ENCODE results near the gene CPN2.
A peak's percentile ranks its signal among the peaks of the same experiment; 100 is the strongest.

The CPN2 gene

GRCh38 chr3:194316918-194317317 lies 34.2 kb downstream of the CPN2 start:
- no peaks in the 10 kb centered on the region for H3K9me3 ChIP-seq (ENCODE audit: insufficient read depth, low read length)
- no peaks in the 10 kb centered on the region for H3K9me2 ChIP-seq (replicated peaks; ENCODE audit: insufficient read depth, low read length)
- H3K27ac ChIP-seq (ENCODE audit: low read depth, low read length) = no peak overlapping the region
- no peaks in the 10 kb centered on the region for H4K20me1 ChIP-seq (ENCODE audit: low read depth, low read length)
- H3K27me3 ChIP-seq (ENCODE audit: low read length) = no peaks in the 10 kb centered on the region
- no peak for TF ChIP-seq EZH2phosphoT487 (conservative IDR thresholded peaks at IDR 0.05; ENCODE audit: low read length)
- no peak for TF ChIP-seq CTCF (IDR thresholded peaks at IDR 0.05; ENCODE audit: insufficient read depth, low read length, poor library complexity, severe bottlenecking)
- no peaks in the 10 kb centered on the region for H3F3A ChIP-seq (ENCODE audit: insufficient read depth)
- H3K4me3 ChIP-seq (ENCODE audit: insufficient read depth, low read length, poor library complexity, severe bottlenecking) = no peak overlapping the region
- H3K4me2 ChIP-seq (ENCODE audit: low read depth, low read length, poor library complexity, severe bottlenecking) = no peak overlapping the region
- H2AFZ ChIP-seq (ENCODE audit: low read depth, low read length, severe bottlenecking) = no peak overlapping the region
- H3K36me3 ChIP-seq (ENCODE audit: low read length) = no peaks in the 10 kb centered on the region
- no peak overlapping the region for H3K9ac ChIP-seq (ENCODE audit: low read length)
- H3K79me2 ChIP-seq (ENCODE audit: insufficient read depth, low read length) = no peaks in the 10 kb centered on the region

GRCh38 chr3:194315965-194316361 lies 35.2 kb downstream of the CPN2 start:
- Histone ChIP-seq H3K9ac (ENCODE audit: low read length) (no peak overlapping the region), H3K4me2 (ENCODE audit: low read depth, low read length, poor library complexity, severe bottlenecking) (peak overlapping the region; percentile 25), H3K36me3 (ENCODE audit: low read length) (no peaks in the 10 kb centered on the region)

GRCh38 chr3:194315088-194315964 lies 35.8 kb downstream of the CPN2 start:
- peak overlapping the region; percentile 65 for H2AFZ ChIP-seq (ENCODE audit: low read depth, low read length, severe bottlenecking)
- no peaks in the 10 kb centered on the region for H3K9me3 ChIP-seq (ENCODE audit: insufficient read depth, low read length)
- peak overlapping the region; percentile 56 for H3K4me2 ChIP-seq (ENCODE audit: low read depth, low read length, poor library complexity, severe bottlenecking)
- TF ChIP-seq CTCF (IDR thresholded peaks at IDR 0.05; ENCODE audit: insufficient read depth, low read length, poor library complexity, severe bottlenecking) (peak; percentile 72), EZH2phosphoT487 (conservative IDR thresholded peaks at IDR 0.05; ENCODE audit: low read length) (no peak)
- 0 out of 2 replicates have a peak overlapping the region, but pooled peaks have one; percentile 14 for H3K9ac ChIP-seq (ENCODE audit: low read length)
- H3K27me3 ChIP-seq (ENCODE audit: low read length) = no peaks in the 10 kb centered on the region
- no peaks in the 10 kb centered on the region for H4K20me1 ChIP-seq (ENCODE audit: low read depth, low read length)
- H3K79me2 ChIP-seq (ENCODE audit: insufficient read depth, low read length) = no peaks in the 10 kb centered on the region
- H3K4me3 ChIP-seq (ENCODE audit: insufficient read depth, low read length, poor library complexity, severe bottlenecking) = peak overlapping the region; percentile 41
- H3F3A ChIP-seq (ENCODE audit: insufficient read depth) = no peaks in the 10 kb centered on the region
- no peaks in the 10 kb centered on the region for H3K9me2 ChIP-seq (replicated peaks; ENCODE audit: insufficient read depth, low read length)
- no peaks in the 10 kb centered on the region for H3K36me3 ChIP-seq (ENCODE audit: low read length)
- H3K27ac ChIP-seq (ENCODE audit: low read depth, low read length) = no peak overlapping the region

More at GRCh38 chr3:194315965-194316361, 35.2 kb downstream of the CPN2 start:
- Histone ChIP-seq H3K4me3 (ENCODE audit: insufficient read depth, low read length, poor library complexity, severe bottlenecking) (no peak overlapping the region), H4K20me1 (ENCODE audit: low read depth, low read length) (no peaks in the 10 kb centered on the region), H2AFZ (ENCODE audit: low read depth, low read length, severe bottlenecking) (no peak overlapping the region), H3K27ac (ENCODE audit: low read depth, low read length) (no peak overlapping the region), H3K9me3 (ENCODE audit: insufficient read depth, low read length) (no peaks in the 10 kb centered on the region), H3F3A (ENCODE audit: insufficient read depth) (no peaks in the 10 kb centered on the region), H3K79me2 (ENCODE audit: insufficient read depth, low read length) (no peaks in the 10 kb centered on the region), H3K9me2 (replicated peaks; ENCODE audit: insufficient read depth, low read length) (no peaks in the 10 kb centered on the region), H3K27me3 (ENCODE audit: low read length) (no peaks in the 10 kb centered on the region)
- TF ChIP-seq CTCF (IDR thresholded peaks at IDR 0.05; ENCODE audit: insufficient read depth, low read length, poor library complexity, severe bottlenecking) (no peak), EZH2phosphoT487 (conservative IDR thresholded peaks at IDR 0.05; ENCODE audit: low read length) (no peak)
